ENCODE data around the gene BCKDHA. TPM values are rescaled to one million over a fixed set of nuclear protein-coding genes. Genes with fewer than 3 reads are reported as not detected.

Gene BCKDHA
- total RNA-seq, 2 experiments from 2014 or later: 16.8 to 66.4 TPM

DNA sequence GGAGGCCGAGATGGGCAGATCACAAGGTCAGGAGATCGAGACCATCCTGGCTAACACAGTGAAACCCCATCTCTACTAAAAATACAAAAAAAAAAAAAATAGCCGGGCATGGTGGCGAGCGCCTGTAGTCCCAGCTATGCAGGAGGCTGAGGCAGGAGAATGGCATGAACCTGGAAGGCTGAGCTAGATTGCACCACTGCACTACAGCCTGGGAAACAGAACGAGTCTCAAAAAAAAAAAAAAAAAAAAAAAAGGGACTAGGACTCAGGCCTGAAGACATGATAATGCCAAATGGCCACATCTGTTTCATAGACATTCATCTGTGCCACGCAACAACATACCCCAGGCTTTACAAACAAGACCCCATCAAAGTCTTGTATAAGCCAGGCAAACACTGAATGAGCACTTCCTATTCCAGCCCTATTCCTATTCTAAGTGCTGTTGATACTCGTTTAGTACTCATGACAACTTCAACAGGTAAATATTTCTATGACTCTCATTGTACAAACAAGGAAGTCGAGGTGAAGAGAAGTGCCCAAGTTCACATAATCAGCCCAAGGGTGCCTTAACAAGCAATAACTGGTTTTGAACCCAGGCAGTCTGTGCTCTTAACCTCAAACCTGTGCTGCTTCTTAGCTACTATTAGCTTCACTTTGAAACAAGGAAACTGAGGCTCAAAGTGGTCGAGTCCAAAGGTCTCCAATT lies 35.3 kb upstream of the BCKDHA start:
- no TSS peak for BruUV-seq (replicated peaks)
- no peaks in the 10 kb centered on the region for H3K9me2 ChIP-seq (ENCODE audit: insufficient read depth, low read length)
- no peak for DNase-seq (ENCODE audit: low spot score)
- H3K4me3 ChIP-seq (ENCODE audit: low read depth, low read length, poor library complexity, severe bottlenecking): no peak overlapping the region
- CTCF ChIA-PET (ENCODE audit: unreplicated experiment): no interaction called here
- intact Hi-C loops (cut with micrococcal nuclease; ENCODE audit: unreplicated experiment): no loop called here
- H3K36me3 ChIP-seq (ENCODE audit: insufficient read depth, low read length): no peaks in the 10 kb centered on the region
- no peak overlapping the region for H2AFZ ChIP-seq (ENCODE audit: low read length)
- H3K9me3 ChIP-seq (ENCODE audit: low read length): no peaks in the 10 kb centered on the region
- no peak overlapping the region for H3K27ac ChIP-seq (ENCODE audit: low read depth, low read length, poor library complexity, severe bottlenecking)
- H3K79me2 ChIP-seq (ENCODE audit: insufficient read depth, low read depth, low read length): peaks cover 16% of the 10 kb centered on the region; the same call in 1 of the 2 replicates
- POLR2A ChIA-PET: interaction anchor here (0.6 to 1.1 kb wide), 3 partner anchors 9 to 1176 kb away, joined by 3 to 5 read pairs (median 4); no protein-coding TSS in a partner anchor
- no peaks in the 10 kb centered on the region for H4K20me1 ChIP-seq (ENCODE audit: insufficient read depth, low read length)
- no peak overlapping the region for H3K4me2 ChIP-seq (ENCODE audit: low read length)
- H3K4me1 ChIP-seq (ENCODE audit: insufficient read depth, low read length, poor library complexity, severe bottlenecking): peaks cover 10% of the 10 kb centered on the region
- TF ChIP-seq, protein P1, sequence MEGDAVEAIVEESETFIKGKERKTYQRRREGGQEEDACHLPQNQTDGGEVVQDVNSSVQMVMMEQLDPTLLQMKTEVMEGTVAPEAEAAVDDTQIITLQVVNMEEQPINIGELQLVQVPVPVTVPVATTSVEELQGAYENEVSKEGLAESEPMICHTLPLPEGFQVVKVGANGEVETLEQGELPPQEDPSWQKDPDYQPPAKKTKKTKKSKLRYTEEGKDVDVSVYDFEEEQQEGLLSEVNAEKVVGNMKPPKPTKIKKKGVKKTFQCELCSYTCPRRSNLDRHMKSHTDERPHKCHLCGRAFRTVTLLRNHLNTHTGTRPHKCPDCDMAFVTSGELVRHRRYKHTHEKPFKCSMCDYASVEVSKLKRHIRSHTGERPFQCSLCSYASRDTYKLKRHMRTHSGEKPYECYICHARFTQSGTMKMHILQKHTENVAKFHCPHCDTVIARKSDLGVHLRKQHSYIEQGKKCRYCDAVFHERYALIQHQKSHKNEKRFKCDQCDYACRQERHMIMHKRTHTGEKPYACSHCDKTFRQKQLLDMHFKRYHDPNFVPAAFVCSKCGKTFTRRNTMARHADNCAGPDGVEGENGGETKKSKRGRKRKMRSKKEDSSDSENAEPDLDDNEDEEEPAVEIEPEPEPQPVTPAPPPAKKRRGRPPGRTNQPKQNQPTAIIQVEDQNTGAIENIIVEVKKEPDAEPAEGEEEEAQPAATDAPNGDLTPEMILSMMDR (conservative IDR thresholded peaks at IDR 0.05; ENCODE audit: low read length): no peak
- TF ChIP-seq EZH2phosphoT487 (IDR thresholded peaks at IDR 0.05; ENCODE audit: borderline replicate concordance, low read depth, low read length): no peak

GRCh38 chr19:41363371-41363752 lies 34.3 kb upstream of the BCKDHA start:
- TSS peak; percentile 77 for BruUV-seq (replicated peaks)
- H3K79me2 ChIP-seq (ENCODE audit: insufficient read depth, low read depth, low read length): peaks cover 16% of the 10 kb centered on the region; the same call in 1 of the 2 replicates
- peak overlapping the region; percentile 87 for H3K27ac ChIP-seq (ENCODE audit: low read depth, low read length, poor library complexity, severe bottlenecking)
- ChIA-PET CTCF (ENCODE audit: unreplicated experiment) (interaction anchor here (0.6 to 1.1 kb wide), 4 partner anchors 8 to 182 kb away, joined by 3 to 4 read pairs (median 4); no protein-coding TSS in a partner anchor), POLR2A (interaction anchor here (0.6 to 2.2 kb wide), 12 partner anchors 8 to 806 kb away, joined by 3 to 8 read pairs (median 4); partner anchors contain the start of gene HNRNPUL1)
- peak overlapping the region; percentile 64 for H2AFZ ChIP-seq (ENCODE audit: low read length)
- no peaks in the 10 kb centered on the region for H3K9me3 ChIP-seq (ENCODE audit: low read length)
- intact Hi-C loops (cut with micrococcal nuclease; ENCODE audit: unreplicated experiment): no loop called here
- no peak for DNase-seq (ENCODE audit: low spot score)
- H3K4me3 ChIP-seq (ENCODE audit: low read depth, low read length, poor library complexity, severe bottlenecking): peak overlapping the region; percentile 81
- TF ChIP-seq, protein P1 (conservative IDR thresholded peaks at IDR 0.05; ENCODE audit: low read length): no peak
- TF ChIP-seq EZH2phosphoT487 (IDR thresholded peaks at IDR 0.05; ENCODE audit: borderline replicate concordance, low read depth, low read length): no peak
- no peaks in the 10 kb centered on the region for H3K9me2 ChIP-seq (ENCODE audit: insufficient read depth, low read length)
- no peaks in the 10 kb centered on the region for H4K20me1 ChIP-seq (ENCODE audit: insufficient read depth, low read length)
- H3K36me3 ChIP-seq (ENCODE audit: insufficient read depth, low read length): no peaks in the 10 kb centered on the region
- peaks cover 10% of the 10 kb centered on the region for H3K4me1 ChIP-seq (ENCODE audit: insufficient read depth, low read length, poor library complexity, severe bottlenecking)
- H3K4me2 ChIP-seq (ENCODE audit: low read length): peak overlapping the region; percentile 91

Data from OCI-LY7 (cell line).